B cell (primary cell): ENCODE results near the gene NELL2.

Experiments
- EZH2 ChIP-seq: IDR thresholded peaks from 2 replicates; pipeline ENCODE4 v1.6.1; 2012; ENCODE audit warnings: borderline replicate concordance, low read depth, mild to moderate bottlenecking, moderate library complexity, low read length; ENCODE audit not compliant: insufficient read depth, poor library complexity, severe bottlenecking
- TF ChIP-seq, protein P1 (sequence below): fragments of 200-600 bp; IDR thresholded peaks from one replicate; pipeline ENCODE4 v1.8.0; 2022; ENCODE audit warnings: antibody characterized with exemption, mild to moderate bottlenecking

DNA sequence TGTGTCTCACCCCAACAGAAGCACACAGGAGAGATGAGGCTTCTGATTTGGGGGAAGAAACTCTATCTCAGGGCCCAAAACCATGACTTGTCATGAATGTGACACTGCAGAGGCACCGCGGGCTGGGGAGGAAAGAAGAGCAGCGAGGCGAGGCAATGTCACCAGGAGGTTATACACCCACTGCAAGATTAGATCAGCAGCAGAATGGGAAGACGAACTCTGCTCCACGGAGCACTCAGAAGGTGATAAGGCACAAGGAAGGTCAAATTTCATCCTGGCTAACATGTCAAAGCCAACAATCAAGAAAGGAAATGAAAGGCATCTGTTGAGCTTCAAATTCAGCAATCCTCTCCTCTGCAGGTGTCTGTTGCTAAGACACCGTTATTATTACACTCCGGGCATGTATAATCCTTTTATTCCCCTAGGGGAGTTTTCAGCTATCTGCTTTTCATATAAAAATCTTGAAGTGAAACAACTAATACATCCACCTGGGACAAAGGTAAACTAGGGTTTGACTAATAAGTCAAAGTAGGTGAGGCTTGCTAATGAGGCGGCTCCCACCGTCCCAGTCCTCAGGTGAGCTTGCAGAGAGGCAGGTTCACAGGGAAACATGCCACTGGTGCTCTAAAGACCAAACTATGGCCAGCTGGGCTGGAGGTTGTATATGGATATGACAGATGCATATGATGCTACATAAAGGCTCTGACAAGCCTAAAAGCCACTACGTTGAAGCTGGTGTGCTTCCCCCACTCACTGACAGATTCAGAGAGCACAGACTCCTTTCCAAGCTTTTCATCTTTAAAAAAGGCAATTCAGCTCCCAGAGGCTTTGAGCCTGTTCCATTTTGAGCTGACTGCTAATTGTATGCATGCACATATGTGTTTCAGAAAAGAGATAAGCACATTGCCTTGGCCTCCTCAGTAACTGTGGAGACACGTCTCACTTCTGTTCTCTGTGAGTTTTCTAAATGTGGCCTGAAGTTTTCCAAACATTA, 221.2 kb downstream of the NELL2 start:
- no peak for TF ChIP-seq EZH2
- TF ChIP-seq, protein P1, sequence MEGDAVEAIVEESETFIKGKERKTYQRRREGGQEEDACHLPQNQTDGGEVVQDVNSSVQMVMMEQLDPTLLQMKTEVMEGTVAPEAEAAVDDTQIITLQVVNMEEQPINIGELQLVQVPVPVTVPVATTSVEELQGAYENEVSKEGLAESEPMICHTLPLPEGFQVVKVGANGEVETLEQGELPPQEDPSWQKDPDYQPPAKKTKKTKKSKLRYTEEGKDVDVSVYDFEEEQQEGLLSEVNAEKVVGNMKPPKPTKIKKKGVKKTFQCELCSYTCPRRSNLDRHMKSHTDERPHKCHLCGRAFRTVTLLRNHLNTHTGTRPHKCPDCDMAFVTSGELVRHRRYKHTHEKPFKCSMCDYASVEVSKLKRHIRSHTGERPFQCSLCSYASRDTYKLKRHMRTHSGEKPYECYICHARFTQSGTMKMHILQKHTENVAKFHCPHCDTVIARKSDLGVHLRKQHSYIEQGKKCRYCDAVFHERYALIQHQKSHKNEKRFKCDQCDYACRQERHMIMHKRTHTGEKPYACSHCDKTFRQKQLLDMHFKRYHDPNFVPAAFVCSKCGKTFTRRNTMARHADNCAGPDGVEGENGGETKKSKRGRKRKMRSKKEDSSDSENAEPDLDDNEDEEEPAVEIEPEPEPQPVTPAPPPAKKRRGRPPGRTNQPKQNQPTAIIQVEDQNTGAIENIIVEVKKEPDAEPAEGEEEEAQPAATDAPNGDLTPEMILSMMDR: no peak
